Thyroid gland (tissue), 4 donors: ENCODE measurements around the gene MAML3.

Source experiments
- CTCF ChIP-seq, 6 experiments: fragments of 200-600 bp in 3 of 6; fragments of 450-650 bp in 3 of 6; sonication (generic) in 3 of 6; IDR thresholded peaks; one replicate each; pipeline ENCODE4 v1.5.1; 2016 to 2019; ENCODE audit warnings: antibody characterized with exemption in 6 of 6, mild to moderate bottlenecking in 2 of 6, inconsistent platforms in 1 of 6, moderate library complexity in 1 of 6
- POLR2A ChIP-seq, 2 donors: fragments of 450-650 bp; IDR thresholded peaks; one replicate each; pipeline ENCODE4 v1.6.1; 2017; ENCODE audit warnings: antibody characterized with exemption in 2 of 2, mild to moderate bottlenecking in 2 of 2, moderate library complexity in 1 of 2

GRCh38 chr4:140126261-140126660, 27.7 kb downstream of the MAML3 start:
- TF ChIP-seq CTCF (IDR thresholded peaks at IDR 0.05) (no peak), POLR2A (IDR thresholded peaks at IDR 0.05) (no peak)
